Tibial artery (tissue), 4 donors: Measurements from ENCODE around the gene RPGRIP1L.

Source experiments
- DNase-seq, 2 donors: peaks; one replicate each; pipeline ENCODE4 v3.0.0-alpha.2; 2019
- H3K27ac ChIP-seq, 2 donors: fragments of 200-600 bp; sonication (generic) in 1 of 2; 1 replicate in 1 of 2; 2 replicates in 1 of 2; pipeline ENCODE4 v1.5.1; 2018 to 2019; ENCODE audit warnings: mild to moderate bottlenecking in 1 of 2
- H3K27me3 ChIP-seq, 2 donors: fragments of 200-600 bp; sonication (generic) in 1 of 2; one replicate each; pipeline versions ENCODE4 v1.5.1 to v1.6.0; 2016 to 2019
- H3K36me3 ChIP-seq, 3 donors: fragments of 200-600 bp; sonication (generic) in 2 of 3; one replicate each; pipeline ENCODE4 v1.5.1; 2016 to 2019; ENCODE audit warnings: mild to moderate bottlenecking in 2 of 3
- H3K4me1 ChIP-seq, 4 donors: fragments of 200-600 bp; sonication (generic) in 2 of 4; 1 replicate in 3 of 4; 2 replicates in 1 of 4; pipeline ENCODE4 v1.5.1; 2016 to 2019
- H3K4me3 ChIP-seq, 2 donors: fragments of 200-600 bp; sonication (generic) in 1 of 2; 1 replicate in 1 of 2; 2 replicates in 1 of 2; pipeline ENCODE4 v1.5.1; 2018 to 2019; ENCODE audit warnings: mild to moderate bottlenecking in 2 of 2
- H3K9me3 ChIP-seq, 3 donors: fragments of 200-600 bp; sonication (generic) in 1 of 3; one replicate each; pipeline ENCODE4 v1.5.1; 2016 to 2019
- CTCF ChIP-seq, 2 experiments: fragments of 200-600 bp in 1 of 2; fragments of 450-650 bp in 1 of 2; IDR thresholded peaks; one replicate each; pipeline ENCODE4 v1.5.1; 2017 to 2019; ENCODE audit warnings: antibody characterized with exemption in 2 of 2, mild to moderate bottlenecking in 1 of 2, moderate library complexity in 1 of 2
- intact Hi-C: fragments of 100-400 bp; cut with DNase I; formaldehyde crosslinking; loops from one replicate; pipeline ENCODE4 v1.15.0; 2023; ENCODE audit warnings: low total_unique reads

Gene RPGRIP1L

GRCh38 chr16:53625221-53625620, 78.4 kb downstream of the RPGRIP1L start:
- Histone ChIP-seq H3K4me3 (no peak overlapping the region), H3K27ac (no peak overlapping the region), H3K4me1 (no peaks in the 10 kb centered on the region), H3K27me3 (no peaks in the 10 kb centered on the region), H3K36me3 (no peaks in the 10 kb centered on the region), H3K9me3 (no peaks in the 10 kb centered on the region)
- TF ChIP-seq CTCF (IDR thresholded peaks at IDR 0.05), result no peak
- intact Hi-C loops, result no loop called here
- no peak for DNase-seq

DNA sequence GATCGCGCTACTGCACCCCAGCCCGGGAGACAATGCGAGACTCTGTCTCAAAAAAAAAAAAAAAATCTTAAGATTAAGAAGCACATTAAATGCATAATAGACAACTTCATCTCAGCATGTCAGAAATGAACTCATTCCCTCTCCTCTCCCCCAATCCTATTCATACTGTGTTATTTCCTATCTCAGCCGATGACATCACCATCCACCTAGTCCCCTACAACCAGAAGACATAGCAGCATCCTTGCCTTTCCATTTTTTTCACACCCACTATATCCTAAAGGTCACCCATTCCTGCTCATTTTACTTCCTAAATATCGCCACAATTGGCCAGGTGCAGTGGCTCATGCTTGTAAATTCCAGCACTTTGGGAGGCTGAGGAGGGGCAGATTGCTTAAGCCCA, 81.3 kb downstream of the RPGRIP1L start:
- no peak for TF ChIP-seq CTCF (IDR thresholded peaks at IDR 0.05)

DNA sequence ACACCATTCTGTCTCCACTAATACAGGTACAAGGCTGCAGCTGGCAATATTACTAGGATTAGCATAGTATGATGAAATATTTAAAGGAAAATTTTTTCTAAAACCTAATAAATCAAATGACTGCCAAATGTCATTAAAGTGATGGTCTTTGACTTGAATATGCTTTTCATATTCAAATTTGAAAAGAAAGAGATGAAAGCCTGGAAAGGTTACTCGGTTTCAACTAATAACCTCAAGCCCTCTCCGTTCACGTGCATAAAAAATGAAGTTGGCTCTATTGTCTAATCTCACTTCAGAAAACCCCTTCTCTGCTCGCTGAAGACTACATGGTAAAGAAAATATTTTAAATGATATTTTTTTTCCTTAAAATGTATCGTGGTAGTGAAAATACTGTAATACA, 83.2 kb downstream of the RPGRIP1L start:
- no peak for TF ChIP-seq CTCF (IDR thresholded peaks at IDR 0.05)
- Histone ChIP-seq H3K36me3 (peaks cover 0 to 4% (median 0%) of the 10 kb centered on the region in 3 donors), H3K27me3 (no peaks in the 10 kb centered on the region), H3K27ac (no peak overlapping the region), H3K4me3 (no peak overlapping the region), H3K9me3 (no peaks in the 10 kb centered on the region), H3K4me1 (no peaks in the 10 kb centered on the region)
- DNase-seq, result no peak
- intact Hi-C loops, result no loop called here

More for the DNA sequence above, 81.3 kb downstream of the RPGRIP1L start:
- no peak for DNase-seq
- H3K27me3 ChIP-seq, result no peaks in the 10 kb centered on the region
- peaks cover 0 to 4% (median 0%) of the 10 kb centered on the region in 3 donors for H3K36me3 ChIP-seq
- intact Hi-C loops, result no loop called here
- H3K4me3 ChIP-seq, result no peak overlapping the region
- no peak overlapping the region for H3K27ac ChIP-seq
- no peaks in the 10 kb centered on the region for H3K9me3 ChIP-seq
- no peaks in the 10 kb centered on the region for H3K4me1 ChIP-seq

- TF ChIP-seq CTCF (IDR thresholded peaks at IDR 0.05), result no peak
- Histone ChIP-seq H3K4me3 (no peak overlapping the region), H3K9me3 (no peaks in the 10 kb centered on the region), H3K27me3 (no peaks in the 10 kb centered on the region), H3K4me1 (no peaks in the 10 kb centered on the region), H3K36me3 (peaks cover 0 to 4% (median 0%) of the 10 kb centered on the region in 3 donors), H3K27ac (no peak overlapping the region)
- no peak for DNase-seq
- intact Hi-C loops, result no loop called here
Measured at GRCh38 chr16:53619235-53619634, 84.4 kb downstream of the RPGRIP1L start.

GRCh38 chr16:53614346-53614745, 89.3 kb downstream of the RPGRIP1L start:
- Histone ChIP-seq H3K4me3 (no peak overlapping the region), H3K27ac (no peak overlapping the region), H3K9me3 (no peaks in the 10 kb centered on the region), H3K4me1 (no peaks in the 10 kb centered on the region), H3K27me3 (no peaks in the 10 kb centered on the region), H3K36me3 (peaks cover 0 to 4% (median 0%) of the 10 kb centered on the region in 3 donors)
- TF ChIP-seq CTCF (IDR thresholded peaks at IDR 0.05), result no peak
- intact Hi-C loops, result no loop called here
- no peak for DNase-seq

DNA sequence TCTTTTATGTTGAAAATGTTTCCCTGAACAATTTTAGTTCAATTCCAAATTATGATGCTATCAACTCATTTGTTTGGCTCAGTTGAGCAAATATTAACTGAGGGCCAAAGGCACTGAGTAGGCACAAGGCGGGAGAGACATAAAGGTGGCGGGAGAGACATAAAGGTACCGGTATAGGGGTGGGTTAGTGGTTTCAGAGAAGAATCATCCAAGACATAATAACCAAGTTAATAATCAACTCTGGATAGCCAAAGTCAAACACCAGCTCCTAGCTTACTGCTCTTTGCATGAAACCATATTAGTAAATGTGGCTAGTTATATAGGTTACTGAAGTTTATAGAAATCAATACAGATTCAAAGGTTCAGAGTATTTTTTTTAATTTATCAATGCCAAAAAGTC, 91.7 kb downstream of the RPGRIP1L start:
- no peak for TF ChIP-seq CTCF (IDR thresholded peaks at IDR 0.05)
- Histone ChIP-seq H3K9me3 (no peaks in the 10 kb centered on the region), H3K27me3 (no peaks in the 10 kb centered on the region), H3K36me3 (no peaks in the 10 kb centered on the region), H3K27ac (no peak overlapping the region), H3K4me3 (no peak overlapping the region), H3K4me1 (no peaks in the 10 kb centered on the region)
- intact Hi-C loops, result no loop called here
- DNase-seq, result no peak
